ENCODE measurements around the gene BEND5.

BEND5 gene

GRCh38 chr1:48686159-48686558 lies 90.5 kb downstream of the BEND5 start:
- Histone ChIP-seq H4K91ac (ENCODE audit: low read depth, low read length) (no peak overlapping the region), H3K18ac (ENCODE audit: low read length) (no peak overlapping the region), H3K4me1 (ENCODE audit: control insufficient read depth in 1 of 2, insufficient read depth in 2 of 2, low read length in 2 of 2) (no peaks in the 10 kb centered on the region), H3K4ac (ENCODE audit: low read depth, low read length) (no peak overlapping the region), H2AFZ (ENCODE audit: insufficient read depth, low read length, poor library complexity) (no peak overlapping the region), H2AK5ac (ENCODE audit: low read length) (no peak overlapping the region), H3K36me3 (ENCODE audit: control insufficient read depth in 1 of 2, insufficient read depth in 2 of 2, low read length in 2 of 2) (no peaks in the 10 kb centered on the region), H3K27ac (ENCODE audit: low read depth, low read length) (no peak overlapping the region), H3K79me2 (ENCODE audit: control insufficient read depth, insufficient read depth, low read length, poor library complexity) (no peaks in the 10 kb centered on the region), H3K14ac (ENCODE audit: low read length) (no peak overlapping the region), H3K79me1 (ENCODE audit: low read length) (no peaks in the 10 kb centered on the region), H3K9ac (ENCODE audit: low read length) (no peak overlapping the region), H3K4me3 (ENCODE audit: low read depth, low read length) (no peak overlapping the region), H3K23ac (ENCODE audit: low read length) (no peak overlapping the region), H2BK5ac (ENCODE audit: low read depth, low read length, poor library complexity) (no peak overlapping the region), H4K12ac (ENCODE audit: low read depth, low read length) (no peak overlapping the region), H2BK12ac (ENCODE audit: low read length) (no peak overlapping the region), H3K4me2 (ENCODE audit: low read length) (no peak overlapping the region), H4K8ac (ENCODE audit: low read depth, low read length) (no peak overlapping the region), H2BK120ac (ENCODE audit: insufficient read depth, low read length, poor library complexity) (no peak overlapping the region), H3K9me3 (ENCODE audit: insufficient read depth, low read depth, low read length) (no peaks in the 10 kb centered on the region), H3K27me3 (ENCODE audit: insufficient read depth, low read length) (no peaks in the 10 kb centered on the region)
- no peak for DNase-seq
- no CpG with 5 or more reads among the region's 5 CpGs for WGBS (ENCODE audit: extremely low coverage, insufficient coverage, insufficient read length)

GRCh38 chr1:48684381-48684780 lies 92.3 kb downstream of the BEND5 start:
- Histone ChIP-seq H2BK5ac (ENCODE audit: low read depth, low read length, poor library complexity) (no peak overlapping the region), H3K27me3 (ENCODE audit: insufficient read depth, low read length) (no peaks in the 10 kb centered on the region), H4K8ac (ENCODE audit: low read depth, low read length) (no peak overlapping the region), H2BK120ac (ENCODE audit: insufficient read depth, low read length, poor library complexity) (no peak overlapping the region), H3K27ac (ENCODE audit: low read depth, low read length) (no peak overlapping the region), H3K79me1 (ENCODE audit: low read length) (no peaks in the 10 kb centered on the region), H4K12ac (ENCODE audit: low read depth, low read length) (no peak overlapping the region), H3K79me2 (ENCODE audit: control insufficient read depth, insufficient read depth, low read length, poor library complexity) (no peaks in the 10 kb centered on the region), H3K9me3 (ENCODE audit: insufficient read depth, low read depth, low read length) (no peaks in the 10 kb centered on the region), H3K23ac (ENCODE audit: low read length) (no peak overlapping the region), H2BK12ac (ENCODE audit: low read length) (no peak overlapping the region), H3K4me2 (ENCODE audit: low read length) (no peak overlapping the region), H3K4me3 (ENCODE audit: low read depth, low read length) (no peak overlapping the region), H3K18ac (ENCODE audit: low read length) (no peak overlapping the region), H3K36me3 (ENCODE audit: control insufficient read depth in 1 of 2, insufficient read depth in 2 of 2, low read length in 2 of 2) (no peaks in the 10 kb centered on the region), H4K91ac (ENCODE audit: low read depth, low read length) (no peak overlapping the region), H3K14ac (ENCODE audit: low read length) (no peak overlapping the region), H2AFZ (ENCODE audit: insufficient read depth, low read length, poor library complexity) (no peak overlapping the region), H3K4me1 (ENCODE audit: control insufficient read depth in 1 of 2, insufficient read depth in 2 of 2, low read length in 2 of 2) (no peaks in the 10 kb centered on the region), H3K9ac (ENCODE audit: low read length) (no peak overlapping the region), H2AK5ac (ENCODE audit: low read length) (no peak overlapping the region), H3K4ac (ENCODE audit: low read depth, low read length) (no peak overlapping the region)
- no peak for DNase-seq
- no CpG with 5 or more reads among the region's 4 CpGs for WGBS (ENCODE audit: extremely low coverage, insufficient coverage, insufficient read length)

GRCh38 chr1:48683839-48684238 lies 92.9 kb downstream of the BEND5 start:
- Histone ChIP-seq H2BK12ac (ENCODE audit: low read length) (no peak overlapping the region), H3K23ac (ENCODE audit: low read length) (no peak overlapping the region), H4K8ac (ENCODE audit: low read depth, low read length) (no peak overlapping the region), H3K27ac (ENCODE audit: low read depth, low read length) (no peak overlapping the region), H2AFZ (ENCODE audit: insufficient read depth, low read length, poor library complexity) (no peak overlapping the region), H4K12ac (ENCODE audit: low read depth, low read length) (no peak overlapping the region), H3K9me3 (ENCODE audit: insufficient read depth, low read depth, low read length) (no peaks in the 10 kb centered on the region), H2BK120ac (ENCODE audit: insufficient read depth, low read length, poor library complexity) (no peak overlapping the region), H3K14ac (ENCODE audit: low read length) (no peak overlapping the region), H3K4me3 (ENCODE audit: low read depth, low read length) (no peak overlapping the region), H3K79me1 (ENCODE audit: low read length) (no peaks in the 10 kb centered on the region), H3K4me2 (ENCODE audit: low read length) (no peak overlapping the region), H3K36me3 (ENCODE audit: control insufficient read depth in 1 of 2, insufficient read depth in 2 of 2, low read length in 2 of 2) (no peaks in the 10 kb centered on the region), H3K27me3 (ENCODE audit: insufficient read depth, low read length) (no peaks in the 10 kb centered on the region), H2AK5ac (ENCODE audit: low read length) (no peak overlapping the region), H4K91ac (ENCODE audit: low read depth, low read length) (no peak overlapping the region), H3K9ac (ENCODE audit: low read length) (no peak overlapping the region), H3K79me2 (ENCODE audit: control insufficient read depth, insufficient read depth, low read length, poor library complexity) (no peaks in the 10 kb centered on the region), H2BK5ac (ENCODE audit: low read depth, low read length, poor library complexity) (no peak overlapping the region), H3K18ac (ENCODE audit: low read length) (no peak overlapping the region), H3K4me1 (ENCODE audit: control insufficient read depth in 1 of 2, insufficient read depth in 2 of 2, low read length in 2 of 2) (no peaks in the 10 kb centered on the region), H3K4ac (ENCODE audit: low read depth, low read length) (no peak overlapping the region)
- peak in 1 of 2 donors; percentile 14 for DNase-seq
- no CpG with 5 or more reads among the region's 3 CpGs for WGBS (ENCODE audit: extremely low coverage, insufficient coverage, insufficient read length)

- Histone ChIP-seq H3K14ac (ENCODE audit: low read length) (no peak overlapping the region), H3K27me3 (ENCODE audit: insufficient read depth, low read length) (no peaks in the 10 kb centered on the region), H4K12ac (ENCODE audit: low read depth, low read length) (no peak overlapping the region), H2BK120ac (ENCODE audit: insufficient read depth, low read length, poor library complexity) (no peak overlapping the region), H4K8ac (ENCODE audit: low read depth, low read length) (no peak overlapping the region), H3K36me3 (ENCODE audit: control insufficient read depth in 1 of 2, insufficient read depth in 2 of 2, low read length in 2 of 2) (no peaks in the 10 kb centered on the region), H3K9ac (ENCODE audit: low read length) (no peak overlapping the region), H3K4me2 (ENCODE audit: low read length) (no peak overlapping the region), H2AFZ (ENCODE audit: insufficient read depth, low read length, poor library complexity) (no peak overlapping the region), H3K23ac (ENCODE audit: low read length) (no peak overlapping the region), H3K4ac (ENCODE audit: low read depth, low read length) (no peak overlapping the region), H2BK5ac (ENCODE audit: low read depth, low read length, poor library complexity) (no peak overlapping the region), H3K4me3 (ENCODE audit: low read depth, low read length) (no peak overlapping the region), H2BK12ac (ENCODE audit: low read length) (no peak overlapping the region), H3K79me2 (ENCODE audit: control insufficient read depth, insufficient read depth, low read length, poor library complexity) (no peaks in the 10 kb centered on the region), H3K9me3 (ENCODE audit: insufficient read depth, low read depth, low read length) (no peaks in the 10 kb centered on the region), H3K4me1 (ENCODE audit: control insufficient read depth in 1 of 2, insufficient read depth in 2 of 2, low read length in 2 of 2) (no peaks in the 10 kb centered on the region), H3K79me1 (ENCODE audit: low read length) (no peaks in the 10 kb centered on the region), H3K27ac (ENCODE audit: low read depth, low read length) (no peak overlapping the region), H2AK5ac (ENCODE audit: low read length) (no peak overlapping the region), H4K91ac (ENCODE audit: low read depth, low read length) (no peak overlapping the region), H3K18ac (ENCODE audit: low read length) (no peak overlapping the region)
- no CpG with 5 or more reads among the region's 4 CpGs for WGBS (ENCODE audit: extremely low coverage, insufficient coverage, insufficient read length)
- no peak for DNase-seq
Observed at GRCh38 chr1:48681476-48682305, 95.0 kb downstream of the BEND5 start.

Measured in trophoblast cell (in vitro differentiated cells and primary cell).